Measurements from ENCODE around the gene KIF24.

DNA sequence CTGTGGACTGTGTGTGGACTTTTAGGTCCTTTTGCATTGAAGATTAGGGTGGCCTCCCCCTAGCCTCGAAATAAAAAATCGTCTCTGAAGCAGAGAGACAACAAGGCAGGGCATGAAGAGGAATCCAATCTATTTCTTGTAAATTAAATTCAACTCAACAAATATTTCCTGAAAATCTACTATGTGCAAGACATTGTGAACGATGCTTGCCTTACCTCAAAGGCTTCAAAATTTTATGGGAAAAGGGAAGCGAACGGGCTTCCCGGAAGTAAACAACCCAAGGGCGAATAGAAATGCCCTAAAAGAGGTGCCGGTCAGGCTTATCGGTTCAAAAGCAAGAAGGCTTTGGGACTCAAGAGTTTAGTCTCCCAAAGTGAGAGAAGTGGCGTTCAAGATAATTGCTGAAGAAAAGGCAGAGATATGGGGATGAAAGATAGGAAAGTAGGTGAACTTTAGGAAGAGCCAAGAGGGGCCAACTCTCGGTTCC, 525 bp downstream of the KIF24 start:
- TF ChIP-seq, protein P1, sequence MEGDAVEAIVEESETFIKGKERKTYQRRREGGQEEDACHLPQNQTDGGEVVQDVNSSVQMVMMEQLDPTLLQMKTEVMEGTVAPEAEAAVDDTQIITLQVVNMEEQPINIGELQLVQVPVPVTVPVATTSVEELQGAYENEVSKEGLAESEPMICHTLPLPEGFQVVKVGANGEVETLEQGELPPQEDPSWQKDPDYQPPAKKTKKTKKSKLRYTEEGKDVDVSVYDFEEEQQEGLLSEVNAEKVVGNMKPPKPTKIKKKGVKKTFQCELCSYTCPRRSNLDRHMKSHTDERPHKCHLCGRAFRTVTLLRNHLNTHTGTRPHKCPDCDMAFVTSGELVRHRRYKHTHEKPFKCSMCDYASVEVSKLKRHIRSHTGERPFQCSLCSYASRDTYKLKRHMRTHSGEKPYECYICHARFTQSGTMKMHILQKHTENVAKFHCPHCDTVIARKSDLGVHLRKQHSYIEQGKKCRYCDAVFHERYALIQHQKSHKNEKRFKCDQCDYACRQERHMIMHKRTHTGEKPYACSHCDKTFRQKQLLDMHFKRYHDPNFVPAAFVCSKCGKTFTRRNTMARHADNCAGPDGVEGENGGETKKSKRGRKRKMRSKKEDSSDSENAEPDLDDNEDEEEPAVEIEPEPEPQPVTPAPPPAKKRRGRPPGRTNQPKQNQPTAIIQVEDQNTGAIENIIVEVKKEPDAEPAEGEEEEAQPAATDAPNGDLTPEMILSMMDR (IDR thresholded peaks at IDR 0.05): no peak
- TF ChIP-seq RFX5 (IDR thresholded peaks at IDR 0.05; ENCODE audit: low read length): no peak
- no peak for TF ChIP-seq POLR2AphosphoS5 (IDR thresholded peaks at IDR 0.05; ENCODE audit: low read depth, low read length)
- TF ChIP-seq, protein P2, sequence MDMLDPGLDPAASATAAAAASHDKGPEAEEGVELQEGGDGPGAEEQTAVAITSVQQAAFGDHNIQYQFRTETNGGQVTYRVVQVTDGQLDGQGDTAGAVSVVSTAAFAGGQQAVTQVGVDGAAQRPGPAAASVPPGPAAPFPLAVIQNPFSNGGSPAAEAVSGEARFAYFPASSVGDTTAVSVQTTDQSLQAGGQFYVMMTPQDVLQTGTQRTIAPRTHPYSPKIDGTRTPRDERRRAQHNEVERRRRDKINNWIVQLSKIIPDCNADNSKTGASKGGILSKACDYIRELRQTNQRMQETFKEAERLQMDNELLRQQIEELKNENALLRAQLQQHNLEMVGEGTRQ (IDR thresholded peaks at IDR 0.05; ENCODE audit: borderline replicate concordance, low read depth, low read length): no peak
- no peak for TF ChIP-seq TAF1 (IDR thresholded peaks at IDR 0.05; ENCODE audit: borderline replicate concordance, low read depth, low read length)
- TF ChIP-seq, protein P3, sequence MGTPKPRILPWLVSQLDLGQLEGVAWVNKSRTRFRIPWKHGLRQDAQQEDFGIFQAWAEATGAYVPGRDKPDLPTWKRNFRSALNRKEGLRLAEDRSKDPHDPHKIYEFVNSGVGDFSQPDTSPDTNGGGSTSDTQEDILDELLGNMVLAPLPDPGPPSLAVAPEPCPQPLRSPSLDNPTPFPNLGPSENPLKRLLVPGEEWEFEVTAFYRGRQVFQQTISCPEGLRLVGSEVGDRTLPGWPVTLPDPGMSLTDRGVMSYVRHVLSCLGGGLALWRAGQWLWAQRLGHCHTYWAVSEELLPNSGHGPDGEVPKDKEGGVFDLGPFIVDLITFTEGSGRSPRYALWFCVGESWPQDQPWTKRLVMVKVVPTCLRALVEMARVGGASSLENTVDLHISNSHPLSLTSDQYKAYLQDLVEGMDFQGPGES (IDR thresholded peaks at IDR 0.05; ENCODE audit: low read depth, low read length): no peak
- TF ChIP-seq NRF1 (IDR thresholded peaks at IDR 0.05; ENCODE audit: low read depth, low read length): no peak
- TF ChIP-seq, protein P4, sequence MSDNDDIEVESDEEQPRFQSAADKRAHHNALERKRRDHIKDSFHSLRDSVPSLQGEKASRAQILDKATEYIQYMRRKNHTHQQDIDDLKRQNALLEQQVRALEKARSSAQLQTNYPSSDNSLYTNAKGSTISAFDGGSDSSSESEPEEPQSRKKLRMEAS (IDR thresholded peaks at IDR 0.05; ENCODE audit: low read depth): no peak
- TF ChIP-seq RAD21 (IDR thresholded peaks at IDR 0.05; ENCODE audit: low read length): no peak
